Neural progenitor cell (in vitro differentiated cells): ENCODE data around the gene CFAP206.

Source experiments
- EZH2 ChIP-seq: fragments of 200-600 bp; sonication (generic); IDR thresholded peaks from 2 replicates; pipeline ENCODE4 v1.6.1; 2017; ENCODE audit warnings: antibody characterized with exemption, mild to moderate bottlenecking, moderate library complexity
- EZH2phosphoT487 ChIP-seq: fragments of 200-600 bp; sonication (generic); IDR thresholded peaks from 2 replicates; pipeline ENCODE4 v1.6.1; 2017; ENCODE audit warnings: antibody characterized with exemption
- TF ChIP-seq, protein P1 (sequence below): fragments of 200-600 bp; sonication (generic); IDR thresholded peaks from 2 replicates; pipeline ENCODE4 v1.5.1; 2017; ENCODE audit warnings: antibody characterized with exemption, mild to moderate bottlenecking

DNA sequence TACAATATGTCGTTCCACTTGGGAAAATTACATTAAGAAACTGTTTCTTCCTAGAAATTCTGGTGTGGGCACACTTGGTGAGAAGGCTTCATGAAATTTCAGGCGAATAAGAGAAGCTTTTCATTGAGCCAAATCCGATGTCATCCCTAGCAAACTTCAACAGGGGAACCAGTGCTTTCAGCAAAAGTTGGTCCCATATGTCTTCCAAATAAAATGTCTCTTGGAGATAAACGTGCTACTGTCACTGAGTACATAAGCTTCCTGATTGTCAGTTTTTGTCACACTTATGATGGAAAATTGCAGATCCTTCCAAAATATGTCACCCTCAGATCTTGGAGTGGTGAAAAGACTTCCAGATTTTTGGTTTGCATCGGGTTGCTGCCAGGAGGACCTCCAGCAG is 33.9 kb downstream of the CFAP206 start:
- TF ChIP-seq, protein P1, sequence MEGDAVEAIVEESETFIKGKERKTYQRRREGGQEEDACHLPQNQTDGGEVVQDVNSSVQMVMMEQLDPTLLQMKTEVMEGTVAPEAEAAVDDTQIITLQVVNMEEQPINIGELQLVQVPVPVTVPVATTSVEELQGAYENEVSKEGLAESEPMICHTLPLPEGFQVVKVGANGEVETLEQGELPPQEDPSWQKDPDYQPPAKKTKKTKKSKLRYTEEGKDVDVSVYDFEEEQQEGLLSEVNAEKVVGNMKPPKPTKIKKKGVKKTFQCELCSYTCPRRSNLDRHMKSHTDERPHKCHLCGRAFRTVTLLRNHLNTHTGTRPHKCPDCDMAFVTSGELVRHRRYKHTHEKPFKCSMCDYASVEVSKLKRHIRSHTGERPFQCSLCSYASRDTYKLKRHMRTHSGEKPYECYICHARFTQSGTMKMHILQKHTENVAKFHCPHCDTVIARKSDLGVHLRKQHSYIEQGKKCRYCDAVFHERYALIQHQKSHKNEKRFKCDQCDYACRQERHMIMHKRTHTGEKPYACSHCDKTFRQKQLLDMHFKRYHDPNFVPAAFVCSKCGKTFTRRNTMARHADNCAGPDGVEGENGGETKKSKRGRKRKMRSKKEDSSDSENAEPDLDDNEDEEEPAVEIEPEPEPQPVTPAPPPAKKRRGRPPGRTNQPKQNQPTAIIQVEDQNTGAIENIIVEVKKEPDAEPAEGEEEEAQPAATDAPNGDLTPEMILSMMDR, result no peak
- TF ChIP-seq EZH2 (no peak), EZH2phosphoT487 (no peak)
